Peyer's patch (tissue), 4 donors: ENCODE results near the gene RIPPLY1. TPM values are rescaled to one million over a fixed set of nuclear protein-coding genes. Genes with fewer than 3 reads are reported as not detected.
"Not testable (repeated sequence)": the region's sequence is repeated elsewhere in the genome, so short reads cannot be mapped to it uniquely, and the experiment has no call there.

Experiments used
- DNase-seq, 3 donors: peaks; one replicate each; pipeline ENCODE4 v3.0.0-alpha.2; 2017 to 2019
- H3K27ac ChIP-seq, 4 donors: fragments of 200-600 bp; sonication (generic); one replicate each; pipeline ENCODE4 v1.5.1; 2016 to 2019
- H3K27me3 ChIP-seq, 2 donors: fragments of 200-600 bp; sonication (generic); one replicate each; pipeline ENCODE4 v1.5.1; 2019
- H3K36me3 ChIP-seq, 3 donors: fragments of 200-600 bp; sonication (generic); one replicate each; pipeline ENCODE4 v1.5.1; 2016 to 2019
- H3K4me1 ChIP-seq, 4 donors: fragments of 200-600 bp; sonication (generic); one replicate each; pipeline ENCODE4 v1.5.1; 2016 to 2019
- H3K4me3 ChIP-seq, 4 donors: fragments of 200-600 bp; sonication (generic); 1 replicate in 3 of 4; 2 replicates in 1 of 4; pipeline ENCODE4 v1.5.1; 2016 to 2019; ENCODE audit warnings: mild to moderate bottlenecking in 1 of 4
- H3K9me3 ChIP-seq, 4 donors: fragments of 200-600 bp; sonication (generic); one replicate each; pipeline ENCODE4 v1.5.1; 2016 to 2019; ENCODE audit warnings: mild to moderate bottlenecking in 1 of 4
- POLR2A ChIP-seq, 2 donors: fragments of 450-650 bp; IDR thresholded peaks; one replicate each; pipeline ENCODE4 v1.5.1; 2017; ENCODE audit warnings: antibody characterized with exemption in 2 of 2, mild to moderate bottlenecking in 2 of 2, moderate library complexity in 2 of 2
- total RNA-seq, 4 donors: library from RNA; depleted of rRNA; stranded (reverse); fragments of >200 nt; gene quantifications; one replicate each; pipeline ENCODE4 v1.1.0, GENCODE V29; 2016
- TF ChIP-seq, protein P1 (sequence below), 6 experiments: fragments of 450-650 bp in 4 of 6; fragments of 200-600 bp in 2 of 6; sonication (generic) in 1 of 6; IDR thresholded peaks; one replicate each; pipeline ENCODE4 v1.5.1; 2017 to 2019; ENCODE audit warnings: antibody characterized with exemption in 6 of 6, mild to moderate bottlenecking in 3 of 6, moderate library complexity in 1 of 6

The RIPPLY1 gene
- total RNA-seq, 4 donors from 2014 or later, result not detected

DNA sequence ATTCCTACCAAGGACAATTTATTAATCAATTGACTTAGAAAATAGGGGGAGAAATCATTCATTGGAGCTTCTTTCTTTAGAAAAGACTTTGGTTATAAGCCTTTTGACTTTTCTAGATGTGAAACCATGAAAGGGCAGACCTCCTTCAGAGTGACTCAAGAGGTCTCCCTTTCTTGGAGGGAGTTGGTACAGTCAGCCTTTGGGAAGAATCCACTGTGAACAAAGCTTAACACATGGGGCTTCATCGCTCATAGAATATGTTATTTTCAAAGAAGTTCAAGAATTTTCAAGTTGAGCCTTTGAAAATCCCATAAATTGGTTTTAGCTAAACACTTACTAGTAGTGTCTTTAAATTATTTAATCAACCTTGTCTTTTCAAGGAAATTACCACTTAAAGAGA, 28.0 kb downstream of the RIPPLY1 start:
- no peak for DNase-seq
- H3K4me1 ChIP-seq, result no peaks in the 10 kb centered on the region
- no peak for TF ChIP-seq POLR2A (IDR thresholded peaks at IDR 0.05)
- TF ChIP-seq, protein P1, sequence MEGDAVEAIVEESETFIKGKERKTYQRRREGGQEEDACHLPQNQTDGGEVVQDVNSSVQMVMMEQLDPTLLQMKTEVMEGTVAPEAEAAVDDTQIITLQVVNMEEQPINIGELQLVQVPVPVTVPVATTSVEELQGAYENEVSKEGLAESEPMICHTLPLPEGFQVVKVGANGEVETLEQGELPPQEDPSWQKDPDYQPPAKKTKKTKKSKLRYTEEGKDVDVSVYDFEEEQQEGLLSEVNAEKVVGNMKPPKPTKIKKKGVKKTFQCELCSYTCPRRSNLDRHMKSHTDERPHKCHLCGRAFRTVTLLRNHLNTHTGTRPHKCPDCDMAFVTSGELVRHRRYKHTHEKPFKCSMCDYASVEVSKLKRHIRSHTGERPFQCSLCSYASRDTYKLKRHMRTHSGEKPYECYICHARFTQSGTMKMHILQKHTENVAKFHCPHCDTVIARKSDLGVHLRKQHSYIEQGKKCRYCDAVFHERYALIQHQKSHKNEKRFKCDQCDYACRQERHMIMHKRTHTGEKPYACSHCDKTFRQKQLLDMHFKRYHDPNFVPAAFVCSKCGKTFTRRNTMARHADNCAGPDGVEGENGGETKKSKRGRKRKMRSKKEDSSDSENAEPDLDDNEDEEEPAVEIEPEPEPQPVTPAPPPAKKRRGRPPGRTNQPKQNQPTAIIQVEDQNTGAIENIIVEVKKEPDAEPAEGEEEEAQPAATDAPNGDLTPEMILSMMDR (IDR thresholded peaks at IDR 0.05), result no peak
- H3K4me3 ChIP-seq, result no peak overlapping the region
- no peak overlapping the region for H3K27ac ChIP-seq
- H3K36me3 ChIP-seq, result no peaks in the 10 kb centered on the region
- no peaks in the 10 kb centered on the region for H3K27me3 ChIP-seq
- no peaks in the 10 kb centered on the region for H3K9me3 ChIP-seq

DNA sequence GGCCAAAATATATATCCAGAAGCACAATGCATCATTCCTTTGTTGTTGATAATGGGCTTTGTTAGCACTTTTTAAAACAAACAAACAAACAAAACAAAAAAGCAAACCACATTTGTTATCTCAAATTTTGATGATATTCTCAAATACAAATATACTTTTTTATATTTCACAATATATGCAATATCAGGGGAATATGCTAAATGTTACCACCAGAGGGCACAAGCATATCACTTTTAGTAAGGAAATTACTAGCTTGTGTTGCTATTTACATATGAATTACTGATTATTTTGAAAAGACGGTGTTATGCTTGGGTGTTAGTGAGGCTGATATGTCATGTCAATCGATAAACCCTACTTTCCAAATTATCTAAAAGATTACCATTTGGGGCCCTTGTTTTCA, 29.1 kb downstream of the RIPPLY1 start:
- Histone ChIP-seq H3K9me3 (no peaks in the 10 kb centered on the region), H3K4me1 (no peaks in the 10 kb centered on the region), H3K27ac (no peak overlapping the region), H3K36me3 (no peaks in the 10 kb centered on the region), H3K4me3 (no peak overlapping the region), H3K27me3 (no peaks in the 10 kb centered on the region)
- TF ChIP-seq, protein P1 (IDR thresholded peaks at IDR 0.05), result peak; percentile 42 to 72 (median 61)
- no peak for TF ChIP-seq POLR2A (IDR thresholded peaks at IDR 0.05)
- DNase-seq, result no peak

DNA sequence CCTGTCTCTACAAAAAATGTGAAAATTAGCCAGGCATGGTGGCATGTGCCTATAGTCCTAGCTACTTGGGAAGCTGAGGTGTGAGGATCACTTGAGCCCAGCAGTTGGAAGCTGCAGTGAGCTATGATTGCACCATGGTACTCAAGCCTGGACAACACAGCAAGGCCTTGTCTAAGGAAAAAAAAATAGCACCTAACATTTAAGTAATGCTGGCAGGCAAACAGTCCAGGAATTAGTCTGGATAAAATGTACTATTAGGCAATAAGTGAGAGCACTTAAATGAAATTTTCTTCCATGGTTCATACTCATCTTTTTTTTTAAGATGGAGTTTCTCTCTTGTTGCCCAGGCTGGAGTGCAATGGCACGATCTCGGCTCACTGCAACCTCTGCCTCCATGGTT, 30.3 kb downstream of the RIPPLY1 start:
- not testable (repeated sequence) for H3K27me3 ChIP-seq, H3K36me3 ChIP-seq, H3K4me3 ChIP-seq, H3K27ac ChIP-seq, DNase-seq, H3K4me1 ChIP-seq, H3K9me3 ChIP-seq

DNA sequence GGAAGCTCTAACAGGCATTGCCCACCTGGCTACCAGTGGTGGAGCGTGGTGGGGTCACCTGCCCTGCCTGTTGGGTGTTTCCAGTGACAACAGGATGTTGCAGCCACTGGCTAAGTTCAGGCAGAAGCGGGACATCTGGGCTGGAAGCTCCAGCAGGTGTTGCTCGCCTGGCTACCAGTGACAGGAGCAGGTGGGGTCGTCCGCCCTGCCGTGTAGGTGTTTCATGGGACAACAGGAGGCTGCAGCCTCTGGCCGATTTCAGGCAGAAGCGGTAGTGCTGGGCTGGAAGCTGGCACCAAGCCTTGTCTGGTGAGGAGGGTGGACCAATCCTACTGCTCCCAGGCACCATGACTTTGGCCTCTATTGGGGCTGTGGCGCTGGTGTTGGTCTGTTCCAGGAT, 39.4 kb downstream of the RIPPLY1 start:
- TF ChIP-seq, protein P1 (IDR thresholded peaks at IDR 0.05), result no peak
- TF ChIP-seq POLR2A (IDR thresholded peaks at IDR 0.05), result no peak
- Histone ChIP-seq H3K9me3 (no peaks in the 10 kb centered on the region), H3K27me3 (no peaks in the 10 kb centered on the region), H3K36me3 (no peaks in the 10 kb centered on the region), H3K4me1 (no peaks in the 10 kb centered on the region), H3K27ac (no peak overlapping the region), H3K4me3 (no peak overlapping the region)
- DNase-seq, result no peak

DNA sequence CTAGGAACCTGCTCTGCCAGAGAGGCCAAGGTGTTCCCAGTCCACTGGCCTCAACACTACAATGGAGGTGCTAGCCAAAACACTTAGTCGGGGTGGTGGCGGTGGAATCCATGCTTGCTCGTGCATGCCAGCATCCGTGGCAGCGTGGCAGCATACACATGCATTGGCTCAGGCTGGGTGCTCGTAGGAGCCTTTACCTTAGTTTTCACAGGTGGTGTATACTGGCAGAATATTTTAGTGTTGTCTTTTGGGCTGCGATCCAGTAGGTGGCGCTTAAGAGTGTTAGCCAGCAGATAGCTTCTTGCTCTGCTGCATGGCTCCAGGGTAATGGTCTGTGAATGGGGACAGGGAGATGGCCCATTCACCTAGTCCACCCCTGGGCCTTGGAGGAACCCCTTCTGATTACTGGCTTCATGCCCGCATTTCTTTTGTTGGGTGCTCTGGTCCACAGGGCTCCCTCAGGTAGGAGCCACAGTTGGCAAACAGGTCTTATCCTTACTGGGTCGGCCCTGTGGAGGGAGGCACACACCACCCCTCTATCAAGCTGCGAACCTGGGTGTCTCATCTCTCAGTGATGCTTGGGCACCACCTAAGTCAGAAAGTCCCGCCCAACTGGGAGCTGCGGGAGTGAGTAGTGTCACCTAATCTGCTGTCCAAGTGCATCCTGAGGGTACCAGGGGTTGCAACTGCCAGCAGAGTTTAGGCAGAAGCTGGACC, 40.0 kb downstream of the RIPPLY1 start:
- no peak overlapping the region for H3K27ac ChIP-seq
- no peaks in the 10 kb centered on the region for H3K4me1 ChIP-seq
- H3K27me3 ChIP-seq, result no peaks in the 10 kb centered on the region
- H3K36me3 ChIP-seq, result no peaks in the 10 kb centered on the region
- peak in 2 of 3 donors; percentile 18 to 63 for DNase-seq
- no peak for TF ChIP-seq POLR2A (IDR thresholded peaks at IDR 0.05)
- TF ChIP-seq, protein P1 (IDR thresholded peaks at IDR 0.05), result peak in 4 of 6 experiments; percentile 11 to 32 (median 22)
- no peak overlapping the region for H3K4me3 ChIP-seq
- H3K9me3 ChIP-seq, result no peaks in the 10 kb centered on the region

Other genes with a start within 250 kb of the RIPPLY1 start
- gene RNF128, start 176.6 kb downstream of the RIPPLY1 start, total RNA-seq, result 10 to 100 TPM in 3 of 4 donors, 1 to 10 TPM in 1; 1.7 to 81.1 (median 53.3) TPM
- gene TBC1D8B, start 100.7 kb downstream of the RIPPLY1 start, total RNA-seq, result 10 to 100 TPM; 12.4 to 15.6 (median 14.2) TPM
- gene CLDN2, start 17.1 kb upstream of the RIPPLY1 start, total RNA-seq, result 10 to 100 TPM in 3 of 4 donors, 1 to 10 TPM in 1; 9.9 to 86.5 (median 36.0) TPM
- gene MORC4, start 96.9 kb upstream of the RIPPLY1 start, total RNA-seq, result 10 to 100 TPM in 2 of 4 donors, 1 to 10 TPM in 2; 5.9 to 47.9 (median 10.4) TPM
- gene RBM41, start 215.5 kb upstream of the RIPPLY1 start, total RNA-seq, result 10 to 100 TPM; 27.8 to 46.2 (median 37.8) TPM